H1 (cell line): ENCODE data around the gene DOK1. TPM values are rescaled to one million over a fixed set of nuclear protein-coding genes. Genes with fewer than 3 reads are reported as not detected.

Experiments
- CTCF ChIA-PET: fragments of 300-600 bp; sonication (Branson Sonifier 250); formaldehyde crosslinking; loops from one replicate; lab custom pipeline; 2021; ENCODE audit not compliant: partially characterized antibody; lab: Charles Lee
- POLR2A ChIA-PET: fragments of 300-600 bp; sonication (Branson Sonifier 250); formaldehyde crosslinking; loops from one replicate; lab custom pipeline; 2021; ENCODE audit warnings: inconsistent platforms; ENCODE audit not compliant: partially characterized antibody; lab: Charles Lee
- DNase-seq, 2 experiments: peaks; one replicate each; pipeline versions ENCODE4 v3.0.0 to v3.0.0-alpha.2; 2010 to 2022; ENCODE audit warnings: low spot score in 2 of 2, low read depth in 1 of 2, mixed read lengths in 1 of 2
- FAIRE-seq: peaks from 2 replicates; lab custom pipeline; 2011; peaks lifted over from hg19 to GRCh38; lab: Jason Lieb, UNC
- H2AFZ ChIP-seq: 2 replicates; pipeline ENCODE4 v1.8.1; 2012; ENCODE audit warnings: low read length, inconsistent platforms
- H2AK5ac ChIP-seq: 2 replicates; pipeline ENCODE4 v1.6.1; 2013; ENCODE audit warnings: low read depth, low read length
- H2BK120ac ChIP-seq: replicated peaks from 2 replicates; pipeline ENCODE3; 2013; ENCODE audit warnings: low read depth, low read length, inconsistent platforms
- H2BK12ac ChIP-seq: 2 replicates; pipeline ENCODE4 v1.6.1; 2013; ENCODE audit warnings: low read depth, low read length
- H2BK15ac ChIP-seq: 2 replicates; pipeline ENCODE4 v1.6.1; 2013; ENCODE audit warnings: low read length
- H2BK20ac ChIP-seq: 2 replicates; pipeline ENCODE4 v1.6.1; 2013; ENCODE audit warnings: low read length
- H2BK5ac ChIP-seq: 2 replicates; pipeline ENCODE4 v1.6.1; 2013; ENCODE audit warnings: low read depth, low read length
- H3K14ac ChIP-seq: 2 replicates; pipeline ENCODE4 v1.6.1; 2013; ENCODE audit warnings: inconsistent platforms; ENCODE audit not compliant: insufficient read length
- H3K18ac ChIP-seq: 2 replicates; pipeline ENCODE4 v1.6.1; 2013; ENCODE audit warnings: low read length; ENCODE audit errors: extremely low read depth
- H3K23ac ChIP-seq: 2 replicates; pipeline ENCODE4 v1.6.1; 2013; ENCODE audit warnings: inconsistent platforms; ENCODE audit not compliant: insufficient read length
- H3K23me2 ChIP-seq: 2 replicates; pipeline ENCODE4 v1.6.1; 2013; ENCODE audit warnings: low read depth, low read length
- H3K27ac ChIP-seq: 2 replicates; pipeline ENCODE4 v1.6.1; 2011; ENCODE audit warnings: low read depth, low read length, inconsistent platforms
- H3K27me3 ChIP-seq, 4 experiments: replicated peaks in 1 of 4; 1 replicate in 1 of 4; 2 replicates in 3 of 4; pipeline versions ENCODE4 v1.6.1 to v1.8.1; 2011 to 2013; ENCODE audit warnings: low read length in 3 of 4, mild to moderate bottlenecking in 3 of 4, inconsistent platforms in 2 of 4, mixed read lengths in 2 of 4, moderate library complexity in 1 of 4; ENCODE audit not compliant: control insufficient read depth in 3 of 4, insufficient read depth in 3 of 4; ENCODE audit errors: extremely low read depth in 1 of 4
- H3K36me3 ChIP-seq, 4 experiments: 2 replicates each; pipeline versions ENCODE4 v1.6.1 to v1.8.1; 2011 to 2013; ENCODE audit warnings: mild to moderate bottlenecking in 4 of 4, low read length in 3 of 4, moderate library complexity in 2 of 4, control low read depth in 1 of 4, inconsistent platforms in 1 of 4; ENCODE audit not compliant: insufficient read depth in 4 of 4, control insufficient read depth in 2 of 4
- H3K4ac ChIP-seq: replicated peaks from 2 replicates; pipeline ENCODE3; 2013; ENCODE audit warnings: low read length, low read depth, mixed read lengths, inconsistent platforms; ENCODE audit not compliant: insufficient read length
- H3K4me1 ChIP-seq, 4 experiments: replicated peaks in 1 of 4; 1 replicate in 1 of 4; 2 replicates in 3 of 4; pipeline versions ENCODE4 v1.6.1 to v1.8.1; 2011 to 2013; ENCODE audit warnings: low read length in 3 of 4, inconsistent platforms in 2 of 4, mixed read lengths in 1 of 4; ENCODE audit not compliant: insufficient read depth in 4 of 4, control insufficient read depth in 3 of 4
- H3K4me2 ChIP-seq, 2 experiments: 2 replicates each; pipeline versions ENCODE4 v1.6.1 to v1.8.1; 2011 to 2013; ENCODE audit warnings: low read depth in 2 of 2, low read length in 2 of 2, control low read depth in 1 of 2, inconsistent platforms in 1 of 2, mild to moderate bottlenecking in 1 of 2; ENCODE audit not compliant: insufficient read depth in 1 of 2
- H3K4me3 ChIP-seq, 4 experiments: fragments of 200-600, 300-600 bp in 1 of 4; sonication (generic), shearing (Covaris generic), sonication (Bioruptor Twin) in 1 of 4; 2 replicates each; pipeline versions ENCODE4 v1.5.1 to v1.8.1; 2011 to 2016; ENCODE audit warnings: low read length in 4 of 4, low read depth in 3 of 4, control low read depth in 2 of 4, inconsistent platforms in 2 of 4, mild to moderate bottlenecking in 2 of 4, mixed read lengths in 1 of 4, moderate library complexity in 1 of 4; ENCODE audit not compliant: insufficient read depth in 2 of 4; ENCODE audit errors: extremely low read depth in 1 of 4
- H3K56ac ChIP-seq: replicated peaks from 2 replicates; pipeline ENCODE3; 2013; ENCODE audit warnings: low read depth, mild to moderate bottlenecking, mixed read lengths, low read length, inconsistent platforms; ENCODE audit not compliant: insufficient read length
- H3K79me1 ChIP-seq: 2 replicates; pipeline ENCODE4 v1.6.1; 2013; ENCODE audit warnings: low read depth, low read length, control low read depth
- H3K79me2 ChIP-seq, 2 experiments: 2 replicates each; pipeline versions ENCODE4 v1.6.1 to v1.8.1; 2012 to 2013; ENCODE audit warnings: low read length in 2 of 2, mild to moderate bottlenecking in 2 of 2, inconsistent platforms in 1 of 2; ENCODE audit not compliant: insufficient read depth in 2 of 2, control insufficient read depth in 1 of 2
- H3K9ac ChIP-seq, 4 experiments: replicated peaks in 1 of 4; 1 replicate in 1 of 4; 2 replicates in 3 of 4; pipeline versions ENCODE4 v1.6.1 to v1.8.1; 2011 to 2013; ENCODE audit warnings: low read depth in 3 of 4, low read length in 3 of 4, control low read depth in 2 of 4, mild to moderate bottlenecking in 2 of 4, moderate library complexity in 2 of 4, inconsistent platforms in 1 of 4; ENCODE audit errors: extremely low read depth in 1 of 4
- H3K9me3 ChIP-seq, 2 experiments: 2 replicates each; pipeline versions ENCODE4 v1.6.1 to v1.8.1; 2012 to 2013; ENCODE audit warnings: mild to moderate bottlenecking in 2 of 2, moderate library complexity in 2 of 2, control low read depth in 1 of 2, inconsistent platforms in 1 of 2, low read depth in 1 of 2, low read length in 1 of 2, mixed read lengths in 1 of 2; ENCODE audit not compliant: insufficient read depth in 2 of 2
- H4K20me1 ChIP-seq, 2 experiments: replicated peaks in 1 of 2; 2 replicates each; pipeline versions ENCODE3 to v1.8.1; 2011 to 2013; ENCODE audit warnings: inconsistent platforms in 2 of 2, low read length in 2 of 2, mild to moderate bottlenecking in 1 of 2; ENCODE audit not compliant: insufficient read depth in 2 of 2, control insufficient read depth in 1 of 2
- H4K5ac ChIP-seq: 2 replicates; pipeline ENCODE4 v1.6.1; 2013; ENCODE audit warnings: low read length, low read depth, mixed read lengths, inconsistent platforms; ENCODE audit not compliant: insufficient read length
- H4K8ac ChIP-seq: 2 replicates; pipeline ENCODE4 v1.8.0; 2013; ENCODE audit warnings: mild to moderate bottlenecking, moderate library complexity, low read length, inconsistent platforms; ENCODE audit not compliant: insufficient read depth; ENCODE audit errors: extremely low read depth
- H4K91ac ChIP-seq: replicated peaks from 2 replicates; pipeline ENCODE3; 2013; ENCODE audit warnings: low read length, mixed read lengths, inconsistent platforms; ENCODE audit not compliant: insufficient read length
- CHD2 ChIP-seq: IDR thresholded peaks from 2 replicates; pipeline ENCODE4 v1.6.1; 2012; ENCODE audit warnings: low read length, improper control_type of control experiment
- SUZ12 ChIP-seq: fragments of 200-600 bp; sonication (generic); IDR thresholded peaks from 2 replicates; pipeline ENCODE4 v1.6.1; 2012; ENCODE audit warnings: mild to moderate bottlenecking, inconsistent platforms, low read length, moderate library complexity, mixed read lengths
- WGBS, 2 experiments: shearing (Covaris generic) in 1 of 2; methylation state at CpG; one replicate each; pipeline versions ENCODE4 v1.1.6 to v1.1.7; 2013 to 2015; ENCODE audit warnings: low lambda C conversion rate in 2 of 2, mixed read lengths in 2 of 2, inconsistent platforms in 1 of 2, low coverage in 1 of 2, missing lambda C conversion rate in 1 of 2; ENCODE audit not compliant: insufficient replicate concordance in 2 of 2, insufficient coverage in 1 of 2, insufficient read length in 1 of 2; ENCODE audit errors: extremely low coverage in 1 of 2, missing lambda C conversion rate in 1 of 2; 5-methylcytosine and 5-hydroxymethylcytosine counted together
- polyA plus RNA-seq, 7 experiments: library from polyadenylated mRNA; depleted of rRNA in 3 of 7; stranded (reverse) in 5 of 7; unstranded in 2 of 7; fragments of >200 nt in 5 of 7; fragments of 200-250 nt in 2 of 7; gene quantifications; 1 replicate in 5 of 7; 2 replicates in 1 of 7; 4 replicates in 1 of 7; pipeline versions ENCODE4 v1.2.1 to v1.2.3, GENCODE V29; 2011 to 2013; ENCODE audit warnings: missing spikeins in 2 of 7, mixed read lengths in 2 of 7
- total RNA-seq: library from RNA; stranded (reverse); fragmentation: NEBNext Ultra II Directional; extraction: Animal tissue kit (Norgen Biotek cat#: 25700); gene quantifications from 2 replicates; pipeline ENCODE4 v1.2.1, GENCODE V29; 2021

Gene DOK1
- total and polyA plus RNA-seq, 2 of the 8 experiments (the other 6 are each of a cell fraction or from before 2014, with no cell fraction given) = 11.0 to 14.3 TPM

DNA sequence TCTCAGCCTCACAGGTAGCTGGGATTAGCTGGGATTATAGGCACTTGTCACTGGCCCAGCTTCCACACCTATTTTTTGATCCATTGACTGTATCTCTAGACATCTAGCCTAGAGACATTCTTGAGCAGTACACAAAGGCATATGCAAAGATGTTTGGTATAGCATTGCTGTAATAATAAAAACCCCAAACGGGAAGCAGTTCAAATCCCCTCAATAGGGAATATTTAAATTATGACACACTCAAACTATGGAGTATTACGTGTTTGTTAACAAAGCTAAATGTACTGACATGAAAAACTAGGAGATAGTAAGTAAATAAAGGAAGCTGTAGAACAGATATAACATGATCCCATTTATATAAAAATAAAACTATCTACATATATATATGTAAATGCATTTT, 27.7 kb downstream of the DOK1 start:
- no peaks in the 10 kb centered on the region for H3K23me2 ChIP-seq
- CTCF ChIA-PET = interaction anchor here (0.7 to 12.2 kb wide), 4 partner anchors 7 to 108 kb away, joined by 3 to 158 read pairs (median 10); partner anchors contain the start of genes CCDC142 and TTC31
- no peak overlapping the region for H3K9ac ChIP-seq
- H3K36me3 ChIP-seq = no peaks in the 10 kb centered on the region
- POLR2A ChIA-PET = interaction anchor here (0.7 to 1.6 kb wide), 2 partner anchors 9 to 19 kb away, joined by 3 read pairs; no protein-coding TSS in a partner anchor
- H4K91ac ChIP-seq = no peak overlapping the region
- no peak overlapping the region for H2BK15ac ChIP-seq
- no peak for DNase-seq
- H2AFZ ChIP-seq = no peak overlapping the region
- H3K9me3 ChIP-seq = no peaks in the 10 kb centered on the region
- no peak overlapping the region for H2BK5ac ChIP-seq
- no peak overlapping the region for H3K56ac ChIP-seq
- H3K27ac ChIP-seq = no peak overlapping the region
- no peak overlapping the region for H3K23ac ChIP-seq
- no peak overlapping the region for H3K4ac ChIP-seq
- TF ChIP-seq SUZ12 (no peak), CHD2 (no peak)
- no peak overlapping the region for H2AK5ac ChIP-seq
- no peak for FAIRE-seq
- H3K27me3 ChIP-seq = no peaks in the 10 kb centered on the region
- no peak overlapping the region for H3K18ac ChIP-seq
- no peak overlapping the region for H4K8ac ChIP-seq
- no peaks in the 10 kb centered on the region for H3K79me1 ChIP-seq
- no peak overlapping the region for H4K5ac ChIP-seq
- no peak overlapping the region for H2BK20ac ChIP-seq
- no peak overlapping the region for H2BK120ac ChIP-seq
- H2BK12ac ChIP-seq = no peak overlapping the region
- H3K79me2 ChIP-seq = no peaks in the 10 kb centered on the region
- H3K14ac ChIP-seq = no peak overlapping the region
- no peaks in the 10 kb centered on the region for H4K20me1 ChIP-seq
- WGBS, 2 experiments = 91% methylated on average over 2 of the region's 2 CpGs; no CpG with 5 or more reads in 1 of the 2 experiments
- no peak overlapping the region for H3K4me3 ChIP-seq
- 0 out of 7 replicates have a peak, but pooled peaks cover 0 to 2% (median 0%) of the 10 kb centered on the region in 4 experiments for H3K4me1 ChIP-seq
- H3K4me2 ChIP-seq = no peak overlapping the region
